DMS 273 (cell line): ENCODE measurements around the gene PTPRN2.
A peak's percentile ranks its signal among the peaks of the same experiment; 100 is the strongest.
"Not testable (repeated sequence)": the region's sequence is repeated elsewhere in the genome, so short reads cannot be mapped to it uniquely, and the experiment has no call there.

Experiments used
- DNase-seq: peaks from one replicate; lab custom pipeline; 2025; ENCODE audit not compliant: unreplicated experiment; lab: John Stamatoyannopoulos, UW

The PTPRN2 gene

GRCh38 chr7:158405771-158406170 lies 181.9 kb downstream of the PTPRN2 start:
- DNase-seq: not testable (repeated sequence)

GRCh38 chr7:158405324-158405723 lies 182.3 kb downstream of the PTPRN2 start:
- no peak for DNase-seq

GRCh38 chr7:158404031-158404761 lies 183.4 kb downstream of the PTPRN2 start:
- no peak for DNase-seq

GRCh38 chr7:158403013-158403821 lies 184.4 kb downstream of the PTPRN2 start:
- no peak for DNase-seq

GRCh38 chr7:158402471-158402870 lies 185.2 kb downstream of the PTPRN2 start:
- no peak for DNase-seq

- no peak for DNase-seq
Measured at GRCh38 chr7:158401826-158402225, 185.8 kb downstream of the PTPRN2 start.

GRCh38 chr7:158401295-158401694 lies 186.3 kb downstream of the PTPRN2 start:
- no peak for DNase-seq

- DNase-seq: no peak
Measured at GRCh38 chr7:158400601-158401225, 186.9 kb downstream of the PTPRN2 start.

- DNase-seq: no peak
Measured at GRCh38 chr7:158399762-158400161, 187.9 kb downstream of the PTPRN2 start.

- DNase-seq: no peak
Measured at GRCh38 chr7:158398750-158399149, 188.9 kb downstream of the PTPRN2 start.

- no peak for DNase-seq
Measured at GRCh38 chr7:158397885-158398284, 189.7 kb downstream of the PTPRN2 start.

GRCh38 chr7:158396982-158397862 lies 190.4 kb downstream of the PTPRN2 start:
- no peak for DNase-seq

GRCh38 chr7:158396301-158396905 lies 191.2 kb downstream of the PTPRN2 start:
- no peak for DNase-seq

GRCh38 chr7:158395780-158396278 lies 191.8 kb downstream of the PTPRN2 start:
- no peak for DNase-seq

GRCh38 chr7:158395349-158395748 lies 192.3 kb downstream of the PTPRN2 start:
- no peak for DNase-seq

GRCh38 chr7:158394936-158395335 lies 192.7 kb downstream of the PTPRN2 start:
- DNase-seq: peak; percentile 50

- DNase-seq: no peak
Measured at GRCh38 chr7:158393926-158394625, 193.5 kb downstream of the PTPRN2 start.

GRCh38 chr7:158392251-158392650 lies 195.4 kb downstream of the PTPRN2 start:
- DNase-seq: no peak

GRCh38 chr7:158391541-158391940 lies 196.1 kb downstream of the PTPRN2 start:
- DNase-seq: no peak

- no peak for DNase-seq
Measured at GRCh38 chr7:158391141-158391540, 196.5 kb downstream of the PTPRN2 start.
